Suppressor macrophage treated with lipopolysaccharide for 4 hours (primary cell): ENCODE results near the gene POLD3.
A peak's percentile ranks its signal among the peaks of the same experiment; 100 is the strongest.
"Not testable (repeated sequence)": the region's sequence is repeated elsewhere in the genome, so short reads cannot be mapped to it uniquely, and the experiment has no call there.

Experiments used
- DNase-seq: peaks from one replicate; pipeline ENCODE4 v3.0.0-alpha.2; 2020

POLD3 gene

DNA sequence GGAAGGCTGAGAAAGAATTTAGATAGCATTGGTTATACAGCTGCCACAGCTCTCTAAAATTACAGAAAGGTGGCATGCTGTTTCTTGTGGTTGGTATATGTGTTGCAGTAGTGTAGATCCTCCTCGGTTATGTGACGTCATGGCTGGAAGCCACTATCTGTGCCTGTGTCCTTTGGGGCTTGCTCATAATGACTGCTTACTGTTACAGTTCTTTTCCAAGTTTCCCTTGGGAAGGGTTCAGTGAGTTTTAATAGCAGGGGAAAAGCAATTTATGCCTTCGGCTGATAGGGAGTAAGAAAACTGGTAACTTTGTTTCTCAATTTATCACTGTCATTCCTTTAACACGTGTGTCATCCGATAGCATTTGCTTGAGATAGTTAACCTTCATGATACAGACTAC is 47.2 kb downstream of the POLD3 start:
- DNase-seq: no peak

DNA sequence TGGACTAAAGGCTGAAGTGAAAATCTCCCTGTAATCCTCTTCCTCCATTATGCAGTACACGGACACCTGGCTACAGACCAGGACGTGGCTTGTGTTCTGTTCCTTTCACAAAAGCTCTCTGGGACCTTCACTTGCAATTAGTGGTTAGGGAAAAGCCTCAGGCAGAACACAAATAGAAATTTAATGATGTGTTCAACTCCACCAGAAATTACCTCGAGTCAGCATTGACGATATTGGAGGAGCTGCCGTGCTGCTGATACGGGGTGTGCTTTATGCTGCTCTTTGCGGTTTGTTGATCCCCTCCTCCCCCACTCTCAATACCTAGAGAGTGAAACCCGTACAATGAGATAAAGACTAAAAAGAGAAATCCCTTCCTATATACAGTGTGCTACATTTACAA is 48.9 kb downstream of the POLD3 start:
- DNase-seq: no peak

DNA sequence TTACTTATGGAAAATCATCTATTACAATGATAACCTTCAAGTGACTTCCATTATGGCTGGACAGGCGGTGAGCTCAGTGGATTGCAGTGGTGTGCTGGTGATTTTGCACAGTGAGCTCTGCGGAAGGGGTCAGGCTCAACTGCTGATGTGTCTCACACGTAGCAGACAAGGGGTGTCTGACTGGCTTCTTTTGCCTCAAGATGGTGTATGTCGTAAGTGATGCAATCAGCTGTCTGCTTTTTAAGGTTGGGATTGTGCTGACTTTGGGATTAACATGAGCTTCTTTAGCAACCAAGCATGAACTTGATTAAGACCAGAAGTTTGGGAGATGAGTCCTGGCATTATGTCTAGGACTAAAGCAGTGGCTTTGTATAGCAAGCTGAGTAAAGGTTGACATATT is 49.5 kb downstream of the POLD3 start:
- no peak for DNase-seq

- no peak for DNase-seq
Measured at GRCh38 chr11:74642912-74643311, 50.5 kb downstream of the POLD3 start.

DNA sequence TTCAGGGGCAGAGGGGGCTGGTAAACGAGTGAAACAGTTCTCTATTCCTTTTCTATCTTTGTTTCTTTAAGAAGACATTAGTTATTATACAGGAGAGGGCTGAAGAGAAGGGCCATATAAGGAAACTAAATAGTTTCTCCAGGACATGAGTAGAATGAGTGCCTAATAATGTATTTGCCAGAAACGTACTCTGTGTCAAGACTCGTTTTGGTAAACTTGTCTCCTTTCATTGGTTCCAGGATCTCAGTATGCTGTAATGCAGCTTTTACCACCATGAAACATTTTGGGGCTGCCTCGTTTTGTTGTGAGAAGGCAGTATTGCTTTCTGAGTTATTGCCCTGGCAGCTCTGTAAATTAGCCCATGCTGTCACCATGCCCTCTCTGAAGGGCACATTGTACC is 51.7 kb downstream of the POLD3 start:
- DNase-seq: no peak

DNA sequence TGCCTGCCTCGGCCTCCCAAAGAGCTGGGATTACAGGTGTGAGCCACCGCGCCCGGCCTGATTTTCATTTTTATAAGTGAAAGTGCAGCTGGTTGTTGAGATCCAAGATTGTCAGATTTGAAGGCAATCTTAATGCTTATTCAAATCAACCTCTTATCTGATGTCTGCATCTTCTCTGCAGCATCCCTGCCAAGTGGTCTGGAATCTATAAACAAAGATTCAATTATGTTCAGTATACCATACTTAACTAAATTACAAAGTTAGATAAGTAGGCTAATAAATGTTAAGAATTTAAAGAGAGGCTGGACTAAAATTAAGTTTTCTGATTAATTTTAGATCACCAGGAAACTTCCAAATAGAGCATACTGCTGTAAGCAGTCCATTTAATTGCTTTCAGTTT is 53.8 kb downstream of the POLD3 start:
- no peak for DNase-seq

DNA sequence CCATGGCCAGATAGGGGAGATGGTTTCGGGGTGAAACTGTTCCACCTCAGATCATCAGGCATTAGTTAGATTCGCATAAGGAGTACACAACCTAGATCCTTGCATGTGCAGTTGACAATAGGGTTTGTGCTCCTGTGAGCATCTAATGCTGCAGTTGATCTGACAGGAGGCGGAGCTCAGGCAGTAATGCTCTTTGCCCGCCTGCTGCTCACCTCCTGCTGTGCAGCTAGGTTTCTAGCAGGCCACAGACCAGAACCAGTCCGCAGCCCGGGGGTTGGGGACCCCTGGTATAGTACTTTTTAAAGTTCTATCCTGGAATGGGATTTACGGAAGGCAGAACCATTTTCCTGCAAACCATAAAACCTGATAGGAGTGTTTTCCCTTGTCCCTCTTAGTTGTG is 54.6 kb downstream of the POLD3 start:
- DNase-seq: no peak

- no peak for DNase-seq
Measured at GRCh38 chr11:74647404-74647803, 55.0 kb downstream of the POLD3 start.

GRCh38 chr11:74647831-74648230 is 55.4 kb downstream of the POLD3 start:
- no peak for DNase-seq

DNA sequence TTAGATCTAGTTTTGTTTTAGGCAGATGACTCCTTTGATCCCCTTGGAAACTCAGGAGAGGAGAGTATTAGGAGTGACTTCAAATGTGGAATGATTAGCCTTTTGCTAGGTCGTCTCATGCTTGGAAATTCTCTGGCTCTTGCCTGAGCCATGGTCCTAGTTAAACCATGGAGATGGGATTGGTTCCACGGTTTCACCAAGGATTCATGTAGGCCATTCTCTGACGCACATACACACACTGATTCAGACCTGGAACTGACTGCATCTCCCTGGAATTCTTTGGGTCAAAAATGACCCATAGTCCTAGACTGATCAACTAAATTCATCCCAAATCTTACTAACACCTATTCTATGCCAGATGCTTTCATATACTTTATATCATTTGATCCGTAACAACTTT is 56.5 kb downstream of the POLD3 start:
- no peak for DNase-seq

DNA sequence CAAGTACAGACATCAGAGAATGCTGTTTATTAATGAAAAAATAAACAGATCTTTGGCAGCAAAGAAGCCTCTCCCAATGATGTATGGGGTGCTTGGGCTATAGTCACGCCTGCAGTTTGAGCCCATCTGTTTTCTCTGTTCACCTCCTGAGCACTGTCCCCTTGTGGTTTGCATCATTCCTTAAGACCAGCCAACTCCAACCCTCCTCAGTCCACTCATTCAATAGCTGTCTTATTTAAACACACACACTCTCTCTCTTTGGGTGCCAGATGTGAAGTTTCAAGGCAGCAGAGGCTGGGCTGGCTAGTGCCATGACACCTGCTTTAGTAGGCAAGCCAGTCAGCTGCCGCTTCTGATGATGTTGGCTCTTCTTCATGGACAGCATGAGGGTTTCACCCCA is 58.1 kb downstream of the POLD3 start:
- no peak for DNase-seq

DNA sequence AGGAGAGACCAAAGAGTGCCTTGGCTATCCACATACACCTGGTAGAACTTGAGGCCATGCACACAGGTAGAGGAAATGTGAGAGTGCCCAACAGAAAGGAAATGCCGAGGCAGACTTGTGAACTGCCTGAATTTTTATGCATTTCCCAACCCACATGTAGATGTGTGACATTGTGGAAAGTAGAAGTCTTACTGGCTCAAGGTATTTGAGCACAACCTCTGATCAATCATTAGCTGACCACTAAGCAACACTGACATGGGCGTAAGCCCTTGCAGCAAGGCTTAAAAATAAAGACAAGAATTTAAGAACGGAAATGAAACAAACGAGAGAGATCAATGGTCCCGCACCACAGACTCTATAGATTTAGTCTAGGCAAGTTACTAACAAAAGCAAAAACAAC is 62.6 kb downstream of the POLD3 start:
- DNase-seq: no peak

DNA sequence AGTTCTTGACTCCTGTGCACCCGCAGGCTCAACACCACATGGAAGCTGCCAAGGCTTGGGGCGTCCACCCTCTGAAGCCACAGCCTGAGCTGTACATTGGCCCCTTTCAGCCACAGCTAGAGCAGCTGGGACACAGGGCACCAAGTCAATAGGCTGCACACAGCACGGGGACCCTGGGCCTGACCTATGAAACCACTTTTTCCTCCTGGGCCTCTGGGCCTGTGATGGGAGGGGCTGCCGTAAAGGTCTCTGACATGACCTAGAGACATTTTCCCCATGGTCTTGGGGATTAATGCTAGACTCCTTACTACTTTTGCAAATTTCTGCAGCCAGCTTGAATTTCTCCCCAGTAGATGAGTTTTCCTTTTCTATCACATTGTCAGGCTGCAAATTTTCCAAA is 66.7 kb downstream of the POLD3 start:
- DNase-seq: not testable (repeated sequence)

GRCh38 chr11:74662487-74663103 is 70.2 kb downstream of the POLD3 start:
- no peak for DNase-seq

DNA sequence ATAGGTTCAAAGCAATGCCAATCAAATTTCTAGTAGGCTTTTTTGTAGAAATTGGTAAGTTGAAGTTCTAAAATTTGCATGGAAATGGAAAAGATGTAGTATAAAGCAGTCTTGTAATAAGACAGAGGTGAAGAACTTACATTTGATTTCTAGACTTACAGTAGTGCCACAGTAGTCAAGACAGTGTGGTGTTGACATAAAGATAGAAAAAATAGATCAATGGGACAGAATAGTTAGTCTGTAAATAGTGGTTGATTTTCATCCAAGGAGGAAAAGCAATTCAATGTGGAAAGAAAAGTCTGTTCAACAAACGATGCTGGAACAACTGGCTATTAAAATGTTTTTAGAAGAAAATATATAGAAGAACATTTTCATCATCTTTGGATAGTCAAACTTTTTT is 70.9 kb downstream of the POLD3 start:
- DNase-seq: no peak

DNA sequence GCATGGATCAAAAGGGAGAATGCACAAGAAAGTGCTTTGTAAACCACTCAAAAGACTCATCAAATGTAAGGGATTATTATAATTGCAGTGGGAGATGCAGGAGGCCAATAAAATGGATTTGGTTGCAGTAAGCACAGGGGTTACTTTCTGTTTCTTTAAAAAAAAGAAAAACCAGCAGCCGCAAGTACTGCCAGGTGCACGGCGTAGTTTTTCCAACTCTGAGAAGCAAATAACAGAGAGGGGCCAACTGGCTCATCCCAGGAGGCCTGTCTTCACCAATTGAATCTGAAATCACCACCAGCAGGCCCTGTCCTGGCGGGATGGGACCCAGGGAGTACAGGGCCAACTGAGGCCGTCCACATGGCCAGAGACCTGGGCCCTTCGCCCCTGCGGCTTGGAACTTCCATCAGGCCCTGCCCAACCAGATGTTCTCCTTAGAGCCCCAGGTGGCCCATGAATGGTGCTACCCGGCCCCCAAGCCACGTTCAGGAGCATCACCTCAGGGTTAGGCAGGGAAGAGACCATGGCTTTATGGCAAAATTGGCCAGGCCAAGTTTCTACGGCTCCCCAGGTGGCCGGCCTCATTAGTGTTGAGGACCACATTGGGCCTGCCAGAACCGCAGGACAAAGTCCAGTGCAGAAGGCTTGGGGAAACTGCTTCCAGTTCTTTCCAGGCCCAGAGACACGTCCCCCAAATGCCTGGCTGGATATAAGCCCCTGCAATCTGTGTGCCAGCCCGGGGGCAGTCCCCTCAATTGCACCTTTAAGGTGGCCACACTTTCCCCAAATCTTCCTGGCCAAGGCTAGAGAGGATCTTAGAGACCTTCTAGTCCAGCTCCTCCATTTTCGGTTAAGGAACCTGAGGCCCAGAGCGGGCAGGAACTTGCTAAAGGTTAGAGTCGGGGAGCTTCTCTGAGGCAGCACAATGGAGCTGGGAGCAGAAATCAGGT is 77.1 kb downstream of the POLD3 start:
- no peak for DNase-seq

GRCh38 chr11:74670171-74670570 is 77.8 kb downstream of the POLD3 start:
- no peak for DNase-seq

DNA sequence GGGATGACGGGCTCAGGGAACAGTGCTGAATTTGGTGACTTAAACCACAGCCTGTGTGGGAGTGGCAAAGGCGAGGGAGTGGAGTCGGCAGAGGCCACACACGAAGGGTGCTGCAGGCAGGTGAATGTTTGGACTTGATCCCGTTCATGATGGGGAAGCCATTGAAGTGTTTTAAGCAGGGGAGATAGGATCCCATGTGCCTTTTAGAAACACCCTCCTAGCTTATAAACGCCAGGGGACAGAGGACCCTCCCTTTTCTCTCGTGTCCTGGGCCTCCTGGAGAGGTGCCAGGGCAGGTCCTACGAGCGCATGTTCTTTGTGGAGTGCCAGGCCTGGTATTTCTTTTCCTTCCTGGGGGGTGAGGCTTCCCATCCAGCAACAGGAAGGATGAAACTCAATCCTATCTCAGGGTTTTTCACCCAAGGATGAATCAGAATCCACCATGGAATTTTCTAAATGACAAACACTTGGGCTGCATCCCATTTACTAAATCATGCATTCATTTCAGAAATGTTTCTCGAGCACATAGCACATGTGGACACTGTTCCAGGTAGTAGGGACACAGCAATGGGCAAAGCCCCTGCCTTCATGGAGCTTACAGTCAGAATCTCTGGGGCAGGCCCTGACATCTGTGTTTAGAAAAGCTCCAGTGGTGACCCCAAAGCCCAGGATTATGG is 79.3 kb downstream of the POLD3 start:
- no peak for DNase-seq

GRCh38 chr11:74672332-74672955 is 80.1 kb downstream of the POLD3 start:
- no peak for DNase-seq

DNA sequence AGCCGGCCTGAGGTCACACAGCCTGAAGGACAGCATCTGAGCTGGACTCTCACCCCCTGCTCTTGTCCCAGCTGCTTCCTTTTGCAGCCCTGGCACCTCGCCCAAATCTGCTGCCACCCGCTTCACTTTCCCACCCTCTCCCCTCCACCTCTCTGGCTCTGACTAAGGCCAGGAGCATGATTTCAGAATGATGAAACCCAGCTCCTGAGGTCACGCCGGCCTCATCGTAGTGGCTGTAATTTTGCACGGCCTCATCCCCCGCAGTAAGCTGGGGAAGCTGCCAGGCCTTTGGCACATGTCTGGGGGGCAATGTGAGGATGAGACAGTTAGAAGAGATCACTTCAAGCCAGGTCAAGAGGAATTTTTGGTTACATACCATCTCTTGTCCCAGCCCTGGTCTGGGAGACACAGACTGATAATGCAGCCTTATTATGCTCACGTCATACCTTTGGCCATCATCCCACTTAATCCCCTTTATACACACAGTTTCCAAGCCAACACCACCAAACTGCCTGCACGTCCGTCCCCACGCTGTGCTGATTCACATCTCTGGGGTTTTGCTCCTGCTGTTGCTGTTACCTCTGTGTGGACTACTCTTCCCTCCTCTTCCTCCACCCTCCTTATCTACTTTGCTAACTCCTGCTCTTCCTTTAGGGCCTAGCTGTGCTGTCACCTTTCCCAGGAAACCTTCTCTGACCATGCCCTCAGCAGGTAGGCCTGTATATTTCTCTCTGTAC is 80.7 kb downstream of the POLD3 start:
- peak; percentile 70 for DNase-seq

GRCh38 chr11:74673693-74674360 is 81.4 kb downstream of the POLD3 start:
- no peak for DNase-seq

DNA sequence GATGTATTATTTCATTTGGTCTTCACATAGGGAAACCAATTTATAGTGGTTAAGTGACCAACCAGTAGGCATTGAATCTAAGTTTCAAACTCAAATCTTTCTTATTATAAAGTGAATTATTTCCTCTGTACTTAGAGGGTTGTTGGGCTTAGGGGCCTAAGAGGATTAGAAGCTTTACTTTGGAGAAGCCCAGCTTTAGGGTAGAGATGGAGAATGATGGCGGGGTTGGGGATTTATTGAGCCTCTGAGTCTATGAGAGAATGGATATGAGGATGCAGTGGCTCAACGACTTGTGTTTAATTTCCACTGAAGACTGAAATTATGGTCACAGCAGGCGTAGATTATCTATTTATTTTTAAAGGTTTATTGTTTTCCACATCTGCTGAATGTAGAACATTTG is 83.4 kb downstream of the POLD3 start:
- DNase-seq: no peak
